Measurements from ENCODE around the gene TANC1.
"Not testable (repeated sequence)": the region's sequence is repeated elsewhere in the genome, so short reads cannot be mapped to it uniquely, and the experiment has no call there.

Gene TANC1

GRCh38 chr2:159093497-159093896 lies 125.1 kb downstream of the TANC1 start:
- no peak for DNase-seq

GRCh38 chr2:159094173-159094737 lies 125.8 kb downstream of the TANC1 start:
- no peak for DNase-seq

- DNase-seq, result no peak
Measured at GRCh38 chr2:159095813-159096212, 127.4 kb downstream of the TANC1 start.

- DNase-seq, result not testable (repeated sequence)
Measured at GRCh38 chr2:159096302-159096855, 127.9 kb downstream of the TANC1 start.

- DNase-seq, result no peak
Measured at GRCh38 chr2:159096901-159097300, 128.5 kb downstream of the TANC1 start.

- no peak for DNase-seq
Measured at GRCh38 chr2:159098361-159098760, 129.9 kb downstream of the TANC1 start.

- no peak for DNase-seq
Measured at GRCh38 chr2:159098921-159099411, 130.5 kb downstream of the TANC1 start.

GRCh38 chr2:159101755-159102489 lies 133.5 kb downstream of the TANC1 start:
- DNase-seq, result no peak

- DNase-seq, result no peak
Measured at GRCh38 chr2:159103411-159103810, 135.0 kb downstream of the TANC1 start.

- DNase-seq, result no peak
Measured at GRCh38 chr2:159106109-159106508, 137.7 kb downstream of the TANC1 start.

- no peak for DNase-seq
Measured at GRCh38 chr2:159108181-159108893, 139.9 kb downstream of the TANC1 start.

- no peak for DNase-seq
Measured at GRCh38 chr2:159109517-159109916, 141.1 kb downstream of the TANC1 start.

- no peak for DNase-seq
Measured at GRCh38 chr2:159110784-159111183, 142.3 kb downstream of the TANC1 start.

GRCh38 chr2:159111346-159111927 lies 143.0 kb downstream of the TANC1 start:
- no peak for DNase-seq

GRCh38 chr2:159114835-159115234 lies 146.4 kb downstream of the TANC1 start:
- no peak for DNase-seq

- DNase-seq, result no peak
Measured at GRCh38 chr2:159116922-159117321, 148.5 kb downstream of the TANC1 start.

- no peak for DNase-seq
Measured at GRCh38 chr2:159117658-159118057, 149.2 kb downstream of the TANC1 start.

- DNase-seq, result peak; percentile 78 to 89 (median 87)
Measured at GRCh38 chr2:159118115-159118858, 149.8 kb downstream of the TANC1 start.

- no peak for DNase-seq
Measured at GRCh38 chr2:159118859-159119500, 150.5 kb downstream of the TANC1 start.

- DNase-seq, result no peak
Measured at GRCh38 chr2:159119652-159120257, 151.3 kb downstream of the TANC1 start.

GRCh38 chr2:159123786-159124185 lies 155.3 kb downstream of the TANC1 start:
- DNase-seq, result no peak
